ENCODE results near the gene SLC39A12. TPM values are rescaled to one million over a fixed set of nuclear protein-coding genes. Genes with fewer than 3 reads are reported as not detected.

SLC39A12 gene
- total RNA-seq = under 1 TPM in 1 of 2 donors, not detected in 1; 0.14 TPM

DNA sequence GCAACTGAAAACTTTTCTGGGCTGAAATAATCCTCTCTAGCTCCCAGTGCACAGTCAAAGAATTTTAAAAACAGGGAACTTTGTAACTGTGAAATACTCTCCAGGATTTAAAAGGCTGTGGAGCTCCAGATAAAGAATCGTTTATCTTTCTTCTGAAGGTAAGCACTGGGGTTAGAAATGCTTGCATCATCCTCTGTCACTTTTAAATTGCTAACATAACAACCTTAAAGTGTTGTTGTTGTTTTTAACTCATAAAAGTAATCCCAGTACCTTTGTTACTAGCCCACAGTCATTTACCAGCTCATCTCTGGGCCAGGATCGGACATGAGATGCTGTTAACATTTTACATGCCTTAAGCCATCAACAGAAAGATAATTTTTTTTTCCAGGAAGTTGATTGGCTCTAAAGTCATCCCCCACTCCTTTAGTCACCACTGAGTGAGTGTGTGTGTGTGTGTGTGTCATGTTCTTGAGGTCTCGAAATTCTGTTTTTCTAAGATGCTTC is at the start of gene SLC39A12:
SLC39A12 (plus strand) TSS at position 51 of the 504 bp plus-strand sequence. CDS start 1,359 bp downstream, outside the sequence.
- Histone ChIP-seq H3K27ac (no peak within 1 kb of the TSS), H3K27me3 (replicated peaks; ENCODE audit: insufficient read depth) (no peaks in the 10 kb centered on the region), H3K36me3 (no peaks in the 10 kb centered on the region), H3K4me1 (ENCODE audit: control insufficient read depth in 1 of 2, low read depth in 2 of 2) (no peaks in the 10 kb centered on the region), H3K9me3 (no peaks in the 10 kb centered on the region), H3K4me3 (no peak within 1 kb of the TSS)
- no peak for ATAC-seq (ENCODE audit: insufficient number of reproducible peaks, low FRiP score, low read depth)
- DNase-seq (ENCODE audit: low spot score) = no peak
- TF ChIP-seq, protein P1, sequence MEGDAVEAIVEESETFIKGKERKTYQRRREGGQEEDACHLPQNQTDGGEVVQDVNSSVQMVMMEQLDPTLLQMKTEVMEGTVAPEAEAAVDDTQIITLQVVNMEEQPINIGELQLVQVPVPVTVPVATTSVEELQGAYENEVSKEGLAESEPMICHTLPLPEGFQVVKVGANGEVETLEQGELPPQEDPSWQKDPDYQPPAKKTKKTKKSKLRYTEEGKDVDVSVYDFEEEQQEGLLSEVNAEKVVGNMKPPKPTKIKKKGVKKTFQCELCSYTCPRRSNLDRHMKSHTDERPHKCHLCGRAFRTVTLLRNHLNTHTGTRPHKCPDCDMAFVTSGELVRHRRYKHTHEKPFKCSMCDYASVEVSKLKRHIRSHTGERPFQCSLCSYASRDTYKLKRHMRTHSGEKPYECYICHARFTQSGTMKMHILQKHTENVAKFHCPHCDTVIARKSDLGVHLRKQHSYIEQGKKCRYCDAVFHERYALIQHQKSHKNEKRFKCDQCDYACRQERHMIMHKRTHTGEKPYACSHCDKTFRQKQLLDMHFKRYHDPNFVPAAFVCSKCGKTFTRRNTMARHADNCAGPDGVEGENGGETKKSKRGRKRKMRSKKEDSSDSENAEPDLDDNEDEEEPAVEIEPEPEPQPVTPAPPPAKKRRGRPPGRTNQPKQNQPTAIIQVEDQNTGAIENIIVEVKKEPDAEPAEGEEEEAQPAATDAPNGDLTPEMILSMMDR (IDR thresholded peaks at IDR 0.05) = no peak

- no peak for ATAC-seq (ENCODE audit: insufficient number of reproducible peaks, low FRiP score, low read depth)
- Histone ChIP-seq H3K27me3 (replicated peaks; ENCODE audit: insufficient read depth) (no peaks in the 10 kb centered on the region), H3K4me3 (no peak overlapping the region), H3K36me3 (no peaks in the 10 kb centered on the region), H3K27ac (no peak overlapping the region), H3K4me1 (ENCODE audit: control insufficient read depth in 1 of 2, low read depth in 2 of 2) (no peaks in the 10 kb centered on the region), H3K9me3 (no peaks in the 10 kb centered on the region)
- no peak for DNase-seq (ENCODE audit: low spot score)
- TF ChIP-seq, protein P1 (IDR thresholded peaks at IDR 0.05) = no peak
Measured at GRCh38 chr10:17904564-17904963, 47.2 kb upstream of the SLC39A12 start.

DNA sequence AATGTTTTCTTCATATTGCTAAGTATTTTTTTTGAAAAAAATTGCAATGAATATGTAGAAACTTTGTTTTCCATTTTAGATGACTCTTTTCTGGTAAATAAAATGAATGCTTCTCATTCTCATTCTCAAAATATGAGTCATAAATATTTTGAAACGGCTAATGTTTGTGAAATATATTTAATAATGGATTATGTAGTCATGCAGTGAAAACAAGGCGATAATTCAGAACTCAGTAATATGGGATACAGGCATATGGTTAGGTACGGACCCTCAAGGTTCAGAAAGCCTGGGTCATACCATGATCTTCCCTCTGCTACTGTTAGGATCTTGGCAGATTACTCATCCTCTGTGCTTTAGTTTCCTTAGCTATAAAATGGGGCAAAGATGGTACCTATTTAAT is 46.2 kb upstream of the SLC39A12 start:
- no peak overlapping the region for H3K4me3 ChIP-seq
- no peaks in the 10 kb centered on the region for H3K4me1 ChIP-seq (ENCODE audit: control insufficient read depth in 1 of 2, low read depth in 2 of 2)
- no peak for ATAC-seq (ENCODE audit: insufficient number of reproducible peaks, low FRiP score, low read depth)
- H3K36me3 ChIP-seq = no peaks in the 10 kb centered on the region
- H3K9me3 ChIP-seq = no peaks in the 10 kb centered on the region
- H3K27me3 ChIP-seq (replicated peaks; ENCODE audit: insufficient read depth) = no peaks in the 10 kb centered on the region
- DNase-seq (ENCODE audit: low spot score) = no peak
- no peak overlapping the region for H3K27ac ChIP-seq
- TF ChIP-seq, protein P1 (IDR thresholded peaks at IDR 0.05) = no peak

DNA sequence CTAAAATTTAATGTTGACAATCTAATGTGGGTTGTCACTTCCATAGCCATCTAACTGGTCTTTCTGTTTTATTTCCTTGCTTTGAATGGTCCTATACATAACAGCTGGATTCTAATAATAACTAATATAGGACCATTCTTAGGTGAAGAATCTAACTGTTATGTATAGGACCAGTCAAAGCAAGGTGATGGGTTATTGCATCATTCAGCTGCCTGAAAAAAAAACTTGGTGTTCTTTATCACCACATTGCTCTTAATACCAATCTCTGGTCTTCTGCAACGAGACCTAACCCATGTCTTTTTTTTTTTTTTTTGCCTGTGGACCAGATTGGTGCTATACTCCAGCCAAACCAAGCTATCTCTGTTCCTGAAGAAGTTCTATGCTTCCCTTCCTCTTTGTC is 45.7 kb upstream of the SLC39A12 start:
- no peaks in the 10 kb centered on the region for H3K9me3 ChIP-seq
- DNase-seq (ENCODE audit: low spot score) = no peak
- no peak for ATAC-seq (ENCODE audit: insufficient number of reproducible peaks, low FRiP score, low read depth)
- no peaks in the 10 kb centered on the region for H3K36me3 ChIP-seq
- TF ChIP-seq, protein P1 (IDR thresholded peaks at IDR 0.05) = no peak
- no peaks in the 10 kb centered on the region for H3K4me1 ChIP-seq (ENCODE audit: control insufficient read depth in 1 of 2, low read depth in 2 of 2)
- no peaks in the 10 kb centered on the region for H3K27me3 ChIP-seq (replicated peaks; ENCODE audit: insufficient read depth)
- no peak overlapping the region for H3K27ac ChIP-seq
- H3K4me3 ChIP-seq = no peak overlapping the region

- H3K36me3 ChIP-seq = no peaks in the 10 kb centered on the region
- no peak for ATAC-seq (ENCODE audit: insufficient number of reproducible peaks, low FRiP score, low read depth)
- TF ChIP-seq, protein P1 (IDR thresholded peaks at IDR 0.05) = no peak
- H3K27me3 ChIP-seq (replicated peaks; ENCODE audit: insufficient read depth) = no peaks in the 10 kb centered on the region
- no peaks in the 10 kb centered on the region for H3K9me3 ChIP-seq
- H3K27ac ChIP-seq = no peak overlapping the region
- H3K4me3 ChIP-seq = no peak overlapping the region
- no peaks in the 10 kb centered on the region for H3K4me1 ChIP-seq (ENCODE audit: control insufficient read depth in 1 of 2, low read depth in 2 of 2)
- no peak for DNase-seq (ENCODE audit: low spot score)
Measured at GRCh38 chr10:17907641-17908040, 44.1 kb upstream of the SLC39A12 start.
